GM18873 (cell line): ENCODE results near the gene FXR2.
"Not testable (repeated sequence)": the region's sequence is repeated elsewhere in the genome, so short reads cannot be mapped to it uniquely, and the experiment has no call there.

Source experiments
- ATAC-seq: cut with Tn5 transposase; IDR thresholded peaks from one replicate; pipeline ENCODE4 v1.9.1; 2021; ENCODE audit warnings: mild to moderate bottlenecking, moderate library complexity, moderate number of reproducible peaks; ENCODE audit not compliant: unreplicated experiment, low FRiP score

FXR2 gene

DNA sequence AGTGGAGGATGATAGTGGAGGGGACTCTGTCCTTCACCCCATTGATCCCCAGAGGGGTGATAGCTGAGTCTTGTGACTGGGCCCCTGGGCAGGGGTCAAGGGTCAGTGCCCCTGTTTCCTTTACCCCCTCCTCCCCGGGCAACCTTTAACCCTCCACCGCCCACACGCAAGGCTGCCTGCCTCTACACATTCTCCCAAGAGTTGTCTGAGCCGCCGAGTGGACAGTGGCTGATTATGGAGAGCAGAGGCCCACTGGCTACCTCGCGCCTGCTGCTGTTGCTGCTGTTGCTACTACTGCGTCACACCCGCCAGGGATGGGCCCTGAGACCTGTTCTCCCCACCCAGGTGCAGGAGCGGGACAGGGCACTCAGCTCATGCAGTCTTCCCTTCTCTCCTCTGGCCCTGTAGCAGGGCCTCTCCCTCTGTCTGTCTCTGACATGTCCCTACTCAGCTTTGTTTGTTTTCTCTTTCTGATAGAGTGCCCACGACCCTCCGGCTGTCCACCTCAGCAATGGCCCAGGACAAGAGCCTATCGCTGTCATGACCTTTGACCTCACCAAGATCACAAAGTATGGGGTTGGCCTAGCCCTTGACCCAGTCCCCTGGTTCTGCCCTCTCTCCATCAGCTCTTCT is 15.4 kb upstream of the FXR2 start, which contains the start of gene SHBG:
Gene SHBG, plus strand, starts transcription at position 197 of the 633 bp plus-strand sequence. Its CDS starts 38 bp downstream, at position 235.
- no peak for ATAC-seq

GRCh38 chr17:7627250-7628121 is 12.8 kb upstream of the FXR2 start, which contains the start of gene SAT2:
SAT2 (minus strand) TSS chr17:7627821; CDS start chr17:7627635, 186 bp downstream.
- peak; percentile 68 for ATAC-seq

DNA sequence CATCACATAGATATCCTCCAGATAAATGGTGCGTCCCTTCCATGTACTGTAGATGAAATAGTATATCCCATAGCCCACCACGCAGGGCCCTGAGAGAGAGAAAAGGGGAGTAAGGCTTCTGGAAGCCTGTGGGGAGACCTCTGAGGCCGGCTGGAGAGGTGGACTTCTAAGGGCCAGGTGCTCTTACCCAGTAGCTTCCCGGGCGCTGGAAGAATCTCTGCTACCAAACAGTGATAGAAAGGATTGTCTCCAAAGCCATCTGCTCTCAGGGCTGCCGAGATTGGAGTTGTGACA is 12.2 kb upstream of the FXR2 start:
- no peak for ATAC-seq

DNA sequence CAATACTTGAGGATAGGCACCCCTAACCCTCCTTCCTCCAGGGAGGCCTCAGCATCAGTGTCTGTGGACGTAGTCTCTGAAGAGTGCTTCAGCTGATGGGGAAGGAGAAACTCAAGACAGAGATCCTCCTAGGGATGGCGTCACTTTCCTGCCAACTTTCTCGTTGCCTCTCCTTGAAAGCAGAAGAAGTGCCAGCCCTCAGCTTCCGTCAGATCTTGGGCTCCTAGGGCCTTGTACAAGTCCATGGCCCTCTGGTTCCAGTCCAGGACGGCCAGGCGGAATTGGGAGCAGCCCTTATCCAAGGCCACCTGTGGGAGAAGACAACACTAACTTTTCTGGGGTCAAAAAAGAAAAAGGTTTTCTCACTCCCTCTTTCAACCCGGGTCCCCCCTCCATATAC is 11.6 kb upstream of the FXR2 start:
- ATAC-seq: no peak

DNA sequence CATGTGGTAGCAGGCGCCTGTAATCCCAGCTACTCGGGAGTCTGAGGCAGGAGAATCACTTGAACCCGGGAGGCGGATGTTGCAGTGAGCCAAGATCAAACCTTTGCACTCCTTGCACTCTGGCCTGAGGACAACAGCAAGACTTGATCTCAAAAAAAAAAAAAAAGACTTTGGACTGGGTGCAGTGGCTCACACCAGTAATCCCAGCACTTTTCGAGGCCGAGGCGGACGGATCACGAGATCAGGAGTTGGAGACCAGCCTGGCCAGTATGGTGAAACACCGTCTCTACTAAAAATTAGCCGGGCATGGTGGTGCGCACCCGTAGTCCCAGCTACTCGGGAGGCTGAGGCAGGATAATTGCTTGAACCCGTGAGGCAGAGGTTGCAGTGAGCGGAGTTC is 11.1 kb upstream of the FXR2 start:
- ATAC-seq: not testable (repeated sequence)

DNA sequence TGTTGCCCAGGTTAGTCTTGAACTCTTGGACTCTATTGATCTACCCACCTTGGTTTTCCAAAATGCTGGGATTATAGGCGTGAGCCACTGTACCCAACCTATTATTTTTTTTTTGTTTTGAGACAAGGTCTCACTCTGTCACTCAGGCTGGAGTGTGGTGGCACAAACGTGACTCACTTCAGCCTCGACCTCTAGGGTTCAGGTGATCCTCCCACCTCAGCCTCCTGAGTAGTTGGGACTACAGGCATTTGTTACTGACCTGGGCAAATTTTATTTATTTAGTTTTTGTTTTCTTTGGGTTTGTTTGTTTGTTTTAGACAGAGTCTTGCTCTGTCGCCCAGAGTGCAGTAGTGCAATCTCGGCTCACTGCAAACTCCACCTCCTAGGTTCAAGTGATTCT is 9.0 kb upstream of the FXR2 start:
- ATAC-seq: no peak

- no peak for ATAC-seq
These were observed 6.1 kb upstream of the FXR2 start for GRCh38 chr17:7620835-7621234.

GRCh38 chr17:7618608-7619007 is 3.9 kb upstream of the FXR2 start:
- ATAC-seq: no peak

DNA sequence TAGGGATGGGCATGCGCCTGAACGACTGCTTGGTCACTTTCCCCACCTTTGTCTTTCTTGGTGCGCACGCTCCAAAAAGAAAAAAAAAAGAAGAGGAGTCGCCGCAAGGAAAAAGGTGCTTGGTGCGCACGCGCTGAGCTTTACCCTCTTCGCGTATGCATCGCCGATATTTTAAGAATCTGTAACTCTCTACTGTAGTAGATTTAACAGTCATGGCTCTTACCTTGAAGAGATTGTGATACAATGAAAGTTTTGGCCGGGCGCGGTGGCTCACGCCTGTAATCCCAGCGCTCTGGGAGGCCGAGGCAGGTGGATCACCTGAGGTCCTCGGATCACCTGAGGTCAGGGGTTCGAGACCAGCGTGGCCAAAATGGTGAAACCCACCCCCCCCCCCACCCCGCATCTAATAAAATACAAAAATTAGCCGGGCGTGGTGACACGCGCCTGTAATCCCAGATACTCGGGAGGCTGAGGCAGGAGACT is 609 bp upstream of the FXR2 start:
- no peak for ATAC-seq

DNA sequence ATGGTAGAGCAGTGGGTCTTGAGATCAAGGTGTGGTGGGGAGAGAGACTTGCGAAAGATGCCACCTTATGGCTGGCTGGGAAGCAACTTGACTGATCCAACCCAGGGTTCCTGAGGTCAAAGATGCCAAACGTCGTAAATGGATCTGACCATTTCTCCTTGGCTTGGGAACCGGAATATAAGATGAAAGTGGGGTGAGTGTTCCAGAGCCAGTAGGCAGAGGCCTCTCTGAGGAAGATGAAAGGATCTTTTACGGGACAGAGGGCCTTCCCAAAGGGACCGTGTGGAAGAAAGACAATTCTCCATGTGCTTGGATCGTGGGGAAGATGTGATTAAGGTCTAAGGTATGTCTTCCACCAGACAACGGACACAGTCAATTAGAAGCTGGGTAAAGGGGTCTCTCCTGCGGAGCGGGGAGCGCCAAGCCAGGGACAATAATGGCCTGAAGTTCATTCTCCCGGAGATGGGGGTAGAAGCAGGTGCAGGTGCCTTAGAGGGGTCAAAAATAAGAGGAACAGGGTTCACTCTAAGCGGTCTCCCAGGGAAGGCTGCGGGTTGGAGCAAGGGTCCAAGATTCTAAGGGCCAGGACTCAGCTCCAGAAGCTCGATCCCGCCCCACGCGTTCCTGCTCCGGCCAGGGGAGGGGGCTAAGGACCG is 800 bp downstream of the FXR2 start:
- no peak for ATAC-seq

DNA sequence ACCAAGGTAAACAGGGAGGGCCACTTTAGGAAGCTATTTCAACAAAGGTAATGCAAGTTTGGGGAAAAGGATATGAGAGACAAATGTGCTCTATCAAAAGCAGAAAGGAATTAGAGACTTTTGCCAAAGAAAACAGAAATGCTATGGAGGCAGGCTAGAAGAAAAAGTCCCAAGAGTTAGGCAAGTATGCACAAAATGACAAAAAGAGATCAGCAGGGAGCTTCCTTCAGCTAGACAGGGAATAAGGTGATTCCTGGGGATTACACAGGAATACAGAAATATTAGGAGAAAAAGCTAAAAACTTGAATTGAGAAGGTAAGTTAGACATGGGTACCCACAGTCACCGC is 2.4 kb downstream of the FXR2 start:
- ATAC-seq: no peak

DNA sequence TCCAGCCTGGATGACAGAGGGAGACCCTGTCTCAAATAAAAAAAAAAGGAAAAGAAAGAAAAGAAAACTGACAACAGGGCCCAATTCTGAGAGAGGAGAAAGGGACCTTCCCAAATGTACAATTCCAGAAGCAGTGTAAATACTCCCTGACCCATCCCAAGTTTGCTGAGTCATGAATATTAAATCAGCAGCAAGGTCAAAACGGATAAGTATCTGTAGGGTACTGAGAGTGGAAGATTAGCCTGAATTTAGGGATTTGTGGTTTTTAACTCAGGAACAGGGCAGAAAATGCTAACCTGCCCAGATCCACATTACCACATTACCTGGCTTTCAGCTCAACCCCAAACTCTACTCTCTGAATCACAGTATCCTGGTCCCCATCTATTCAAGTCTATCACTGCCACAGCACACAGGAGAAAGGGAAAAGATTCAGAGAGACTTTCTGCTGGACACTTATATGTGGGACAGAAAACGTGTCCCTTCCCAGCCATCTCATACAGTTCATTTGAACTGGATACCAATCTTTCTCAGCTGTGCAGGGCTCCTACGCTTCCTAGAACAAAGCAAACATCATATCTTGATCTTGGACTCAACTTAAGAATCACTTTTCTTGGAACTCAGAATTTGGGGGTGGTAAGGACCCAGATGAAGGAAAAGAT is 2.9 kb downstream of the FXR2 start:
- ATAC-seq: no peak

DNA sequence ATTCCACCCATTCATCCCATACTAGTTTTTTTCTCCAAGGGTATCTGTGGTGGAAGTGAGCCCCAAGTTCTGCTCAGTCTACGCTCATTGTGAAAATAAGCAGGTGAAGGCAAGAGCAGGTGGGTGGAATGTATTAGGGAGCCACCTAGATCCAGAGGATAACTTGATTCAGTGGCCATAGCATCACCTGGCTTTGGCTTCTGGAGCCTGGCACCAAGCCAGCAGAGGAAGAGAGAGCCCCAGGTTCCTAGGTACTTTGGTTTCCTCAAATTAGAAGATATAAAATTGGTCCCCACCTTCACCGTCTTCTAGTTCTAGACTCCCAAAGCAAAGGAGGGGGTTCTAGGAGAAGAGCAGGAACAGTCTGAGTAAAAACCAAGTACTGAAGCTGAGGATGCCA is 4.1 kb downstream of the FXR2 start:
- no peak for ATAC-seq

- ATAC-seq: no peak
These were observed 8.4 kb downstream of the FXR2 start for GRCh38 chr17:7606280-7606679.

DNA sequence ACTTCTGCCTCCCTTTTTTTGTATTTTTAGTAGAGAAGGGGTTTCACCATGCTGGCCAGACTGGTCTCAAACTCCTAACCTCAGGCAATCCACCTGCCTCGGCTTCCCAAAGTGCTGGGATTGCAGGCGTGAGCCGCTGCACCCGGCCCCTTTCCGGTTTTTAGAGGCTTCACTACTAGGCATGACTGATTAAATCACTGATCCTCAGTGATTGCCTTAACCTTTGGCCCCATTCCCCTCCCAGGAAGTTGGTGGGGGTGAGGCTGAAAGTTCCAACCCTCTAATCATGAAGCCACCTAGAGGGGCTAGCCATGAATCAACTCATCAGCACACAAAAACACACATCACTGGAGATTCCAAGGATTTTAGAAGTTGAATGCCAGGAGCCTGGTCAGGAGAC is 17.1 kb downstream of the FXR2 start:
- ATAC-seq: not testable (repeated sequence)

DNA sequence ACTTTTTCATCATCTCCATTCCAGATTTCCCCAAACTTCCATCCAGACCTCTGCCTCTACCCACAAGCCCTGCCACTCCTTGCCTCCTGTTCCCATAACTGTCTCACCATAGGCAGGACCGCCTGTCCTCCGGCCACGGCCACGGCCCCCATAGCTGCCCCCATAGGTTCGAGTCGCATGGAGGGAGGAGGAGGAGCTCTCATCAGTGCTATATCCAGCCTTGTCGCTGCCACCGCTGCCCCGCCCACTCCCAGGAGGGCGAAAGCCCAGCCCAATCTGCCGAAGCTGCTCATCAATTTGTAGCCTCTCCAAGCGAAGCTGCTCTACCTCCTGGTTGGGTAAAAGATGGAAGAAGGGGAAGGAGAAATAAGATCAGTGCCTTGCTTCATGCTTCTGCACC is 21.4 kb downstream of the FXR2 start:
- no peak for ATAC-seq

DNA sequence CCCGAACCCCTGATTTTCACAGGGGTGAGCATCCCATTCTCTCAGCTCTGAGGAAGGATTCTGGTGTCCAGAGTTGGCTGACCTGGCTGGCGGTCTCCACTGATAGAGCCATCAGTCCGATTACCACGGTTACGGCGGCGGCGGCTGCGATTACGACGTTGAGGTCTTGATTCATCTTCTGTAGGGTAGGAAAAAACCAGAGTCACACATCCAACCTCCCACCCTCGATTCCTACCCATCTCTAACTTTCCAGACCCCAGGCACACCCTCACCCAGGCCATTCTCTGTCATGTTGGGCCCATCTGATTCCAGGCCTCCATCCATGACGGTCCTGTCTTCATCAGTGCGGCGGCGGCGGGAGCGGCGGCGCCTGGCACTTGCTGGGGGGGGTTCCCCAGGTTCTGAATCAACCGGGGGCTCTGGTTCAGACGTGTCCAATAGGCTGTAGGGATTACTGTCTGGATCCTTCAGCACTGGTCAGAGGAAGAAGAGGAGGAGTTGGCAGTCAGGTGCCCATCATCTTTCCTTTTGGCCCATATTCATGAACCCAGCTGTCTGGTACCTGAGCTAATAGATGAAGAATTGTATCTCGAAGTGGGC is 22.2 kb downstream of the FXR2 start:
- no peak for ATAC-seq

- ATAC-seq: no peak
These were observed 23.1 kb downstream of the FXR2 start for GRCh38 chr17:7591596-7591995.

DNA sequence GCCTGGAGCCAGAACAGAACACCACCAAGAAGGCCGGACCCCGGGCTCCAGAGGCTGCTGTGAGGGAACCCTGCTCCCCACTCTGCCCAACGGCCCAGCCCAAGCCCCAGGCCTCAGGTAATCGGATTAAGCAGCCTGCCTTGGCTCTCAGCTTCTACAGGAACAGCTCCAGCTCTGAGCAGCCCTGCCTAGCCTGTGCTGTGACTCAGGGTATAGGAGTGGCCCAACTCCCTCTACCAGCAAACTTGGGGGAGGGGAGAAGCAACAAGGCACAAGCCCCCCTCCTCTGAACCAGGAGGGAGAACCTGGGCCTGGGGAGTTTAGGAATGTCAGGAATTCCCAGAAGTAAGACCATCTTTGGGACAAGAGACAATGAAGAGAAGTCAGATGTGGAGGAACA is 24.0 kb downstream of the FXR2 start:
- ATAC-seq: no peak

DNA sequence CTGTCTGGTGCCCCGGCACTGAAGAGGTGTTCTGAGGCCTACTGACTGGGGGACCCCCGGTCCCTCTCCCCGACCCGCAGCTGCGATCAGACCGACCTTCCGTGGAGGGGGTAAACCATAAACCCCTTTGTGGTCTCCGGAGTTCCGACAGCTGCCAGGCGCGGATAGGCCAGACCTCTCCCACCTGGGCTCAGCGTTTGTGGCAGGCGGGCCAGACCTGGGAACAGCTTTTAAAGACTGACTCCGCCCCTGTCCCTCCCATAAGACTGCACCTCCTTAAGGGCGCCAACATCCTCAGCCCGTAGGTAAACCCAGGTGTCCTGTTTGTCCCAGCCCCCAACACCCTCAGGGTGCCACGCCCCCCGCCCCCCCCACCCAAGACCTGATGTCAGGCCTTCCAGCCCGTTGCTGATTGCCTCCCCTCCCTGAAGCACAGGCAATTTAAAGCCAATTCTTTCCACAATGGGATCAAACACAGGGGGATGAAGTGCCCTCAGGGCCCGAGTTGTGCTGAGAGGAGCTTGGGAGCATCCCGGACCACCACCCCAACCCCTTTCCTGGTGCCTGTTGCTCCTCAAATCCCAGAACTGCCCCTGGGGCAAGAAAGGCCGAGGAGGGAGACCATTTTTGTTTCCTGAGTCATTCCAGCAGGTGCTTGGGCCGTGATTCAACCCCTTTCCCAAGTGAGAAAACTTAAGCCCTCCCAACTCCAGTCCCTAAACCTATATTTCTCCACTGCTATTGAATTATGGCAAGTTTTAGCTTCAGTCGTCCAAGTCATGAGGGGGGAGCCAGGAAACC is 24.6 kb downstream of the FXR2 start, which contains the start of gene SOX15:
Gene SOX15, minus strand, starts transcription at position 204 of the 801 bp plus-strand sequence. CDS start 418 bp downstream, outside the sequence.
- no peak for ATAC-seq
